Measurements from ENCODE around the gene SUPT20H. TPM values are rescaled to one million over a fixed set of nuclear protein-coding genes. Genes with fewer than 3 reads are reported as not detected.

Gene SUPT20H
- total RNA-seq, 1 experiment from 2014 or later = 42.9 TPM

DNA sequence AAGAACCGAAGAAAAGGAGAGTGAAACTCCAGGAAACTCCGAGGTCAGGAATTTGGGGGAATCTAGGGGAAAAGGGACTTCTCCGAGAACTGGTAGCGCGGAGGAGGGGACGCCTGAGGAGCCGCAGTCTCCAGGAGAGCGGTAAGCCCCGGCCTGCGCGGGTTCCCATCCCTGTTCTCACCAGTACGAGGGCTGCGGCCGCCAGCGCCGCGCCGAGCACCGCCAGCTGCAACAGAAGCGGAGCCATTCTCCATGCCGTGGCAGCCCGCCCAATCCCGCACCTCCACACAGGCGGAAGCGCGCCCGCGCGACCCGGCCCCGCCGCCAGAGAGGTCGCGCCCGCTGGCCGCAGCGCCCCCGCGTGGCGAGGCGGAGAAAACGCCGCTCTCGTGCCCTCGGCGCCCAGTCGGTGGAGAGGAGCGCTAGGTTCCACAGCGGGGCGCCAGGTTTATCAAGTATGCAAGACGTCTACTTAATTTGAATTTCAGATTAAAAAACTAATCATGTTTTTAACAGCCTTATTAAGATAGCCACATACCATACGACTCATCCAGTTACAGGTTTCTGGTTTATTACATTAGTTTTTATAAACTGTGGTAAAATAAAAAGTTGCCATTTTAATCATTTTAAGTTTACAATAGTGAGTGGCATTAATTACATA is 60.3 kb downstream of the SUPT20H start, which contains the start of gene ALG5:
Gene ALG5 (minus strand): TSS at position 287 of the 661 bp plus-strand sequence. CDS start 40 bp downstream, at position 247.
- peak within 1 kb of the TSS; percentile 83 for H3K4me2 ChIP-seq (ENCODE audit: low read length)
- H3K9me2 ChIP-seq (ENCODE audit: insufficient read depth) = no peaks in the 10 kb centered on the region
- peaks cover 15% of the 10 kb centered on the region in 2 experiments for H3K36me3 ChIP-seq (ENCODE audit: control insufficient read depth in 1 of 2, insufficient read depth in 2 of 2, low read length in 2 of 2)
- peak within 1 kb of the TSS; percentile 40 for H2AFZ ChIP-seq (ENCODE audit: low read depth, low read length, poor library complexity, severe bottlenecking)
- ChIA-PET RAD21 (ENCODE audit: low non-redundant PET in 1 of 2, low total read pairs in 2 of 2, uncharacterized antibody in 2 of 2, unreplicated experiment in 2 of 2) (no interaction called here), POLR2A (interaction anchor here (0.7 kb wide), 1 partner anchor 76 kb away, joined by 3 read pairs; no protein-coding TSS in a partner anchor), CTCF (interaction anchor here (1.1 kb wide), 1 partner anchor 141 kb away, joined by 4 read pairs; no protein-coding TSS in a partner anchor)
- H3K27me3 ChIP-seq (ENCODE audit: insufficient read depth, low read length) = no peaks in the 10 kb centered on the region
- H3K4me3 ChIP-seq (replicated peaks in 1 of 2; ENCODE audit: low read depth in 1 of 2, low read length in 2 of 2) = peak within 1 kb of the TSS; percentile 97
- DNase-seq (ENCODE audit: low read depth, low spot score) = peak; percentile 72
- H3K4me1 ChIP-seq (ENCODE audit: control insufficient read depth in 1 of 2, insufficient read depth in 2 of 2, low read length in 2 of 2) = peaks cover 10 to 17% of the 10 kb centered on the region in 2 experiments; a peak in 3 of 4 replicates
- intact Hi-C loops (cut with micrococcal nuclease) = loop anchor here (5.0 kb wide), 1 partner anchor 717 kb away; no protein-coding TSS in a partner anchor
- peak within 1 kb of the TSS; percentile 99 for H3K27ac ChIP-seq (ENCODE audit: low read depth, low read length)
- peaks cover 71% of the 10 kb centered on the region for H3K79me2 ChIP-seq (ENCODE audit: insufficient read depth, low read length)
- ATAC-seq = peak; percentile 81
- peak within 1 kb of the TSS; percentile 96 for H3K9ac ChIP-seq (ENCODE audit: low read length)
- H3K9me3 ChIP-seq (ENCODE audit: control insufficient read depth in 1 of 2, insufficient read depth in 1 of 2, low read depth in 1 of 2, low read length in 2 of 2) = no peaks in the 10 kb centered on the region
- no peaks in the 10 kb centered on the region for H4K20me1 ChIP-seq (ENCODE audit: insufficient read depth)
- BruUV-seq (replicated peaks) = no TSS peak
- no peak for TF ChIP-seq JUND (IDR thresholded peaks at IDR 0.05)
- TF ChIP-seq POLR2A (IDR thresholded peaks at IDR 0.05; ENCODE audit: borderline replicate concordance, extremely low read depth, insufficient read depth, insufficient read length) = peak; percentile 89
- TF ChIP-seq FOSL1 (IDR thresholded peaks at IDR 0.05; ENCODE audit: low read depth) = no peak
- TF ChIP-seq POLR2AphosphoS5 (IDR thresholded peaks at IDR 0.05; ENCODE audit: low read depth, low read length) = peak; percentile 87
- TF ChIP-seq SIN3A (IDR thresholded peaks at IDR 0.05; ENCODE audit: low read depth) = 0 out of 2 replicates have a peak, but pooled peaks have one; percentile 34
- TF ChIP-seq SP1 (IDR thresholded peaks at IDR 0.05; ENCODE audit: low read depth) = peak; percentile 46; the same call in 1 of the 2 replicates
- no peak for TF ChIP-seq EZH2phosphoT487 (IDR thresholded peaks at IDR 0.05; ENCODE audit: borderline replicate concordance)
- TF ChIP-seq REST (IDR thresholded peaks at IDR 0.05; ENCODE audit: low read depth) = no peak
- no peak for TF ChIP-seq EZH2 (IDR thresholded peaks at IDR 0.05)
- 0 out of 2 replicates have a peak, but pooled peaks have one; percentile 22 for TF ChIP-seq ELF1 (IDR thresholded peaks at IDR 0.05; ENCODE audit: borderline replicate concordance, low read depth)
- peak; percentile 53 to 90 (median 71); a peak in 5 of 6 replicates for TF ChIP-seq CTCF (IDR thresholded peaks at IDR 0.05 in 2 of 3, conservative IDR thresholded peaks at IDR 0.05 in 1 of 3; ENCODE audit: borderline replicate concordance in 1 of 3, insufficient read depth in 1 of 3, low read depth in 2 of 3, low read length in 2 of 3)
- TF ChIP-seq YY1 (IDR thresholded peaks at IDR 0.05; ENCODE audit: extremely low read depth, insufficient replicate concordance, low read depth, low read length) = peak; percentile 91
- no peak for TF ChIP-seq CEBPB (IDR thresholded peaks at IDR 0.05; ENCODE audit: low read depth)
- no peak for TF ChIP-seq ZNF274 (IDR thresholded peaks at IDR 0.05; ENCODE audit: low read depth, low read length)
- TF ChIP-seq CBX3 (IDR thresholded peaks at IDR 0.05; ENCODE audit: low read depth) = no peak
- TF ChIP-seq EGR1 (IDR thresholded peaks at IDR 0.05; ENCODE audit: low read depth) = no peak
- TF ChIP-seq ZFX (IDR thresholded peaks at IDR 0.05) = no peak; the same call in 1 of the 2 replicates
- TF ChIP-seq, protein P1, sequence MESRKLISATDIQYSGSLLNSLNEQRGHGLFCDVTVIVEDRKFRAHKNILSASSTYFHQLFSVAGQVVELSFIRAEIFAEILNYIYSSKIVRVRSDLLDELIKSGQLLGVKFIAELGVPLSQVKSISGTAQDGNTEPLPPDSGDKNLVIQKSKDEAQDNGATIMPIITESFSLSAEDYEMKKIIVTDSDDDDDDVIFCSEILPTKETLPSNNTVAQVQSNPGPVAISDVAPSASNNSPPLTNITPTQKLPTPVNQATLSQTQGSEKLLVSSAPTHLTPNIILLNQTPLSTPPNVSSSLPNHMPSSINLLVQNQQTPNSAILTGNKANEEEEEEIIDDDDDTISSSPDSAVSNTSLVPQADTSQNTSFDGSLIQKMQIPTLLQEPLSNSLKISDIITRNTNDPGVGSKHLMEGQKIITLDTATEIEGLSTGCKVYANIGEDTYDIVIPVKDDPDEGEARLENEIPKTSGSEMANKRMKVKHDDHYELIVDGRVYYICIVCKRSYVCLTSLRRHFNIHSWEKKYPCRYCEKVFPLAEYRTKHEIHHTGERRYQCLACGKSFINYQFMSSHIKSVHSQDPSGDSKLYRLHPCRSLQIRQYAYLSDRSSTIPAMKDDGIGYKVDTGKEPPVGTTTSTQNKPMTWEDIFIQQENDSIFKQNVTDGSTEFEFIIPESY (IDR thresholded peaks at IDR 0.05; ENCODE audit: extremely low read depth, insufficient replicate concordance, low read length) = no peak
- TF ChIP-seq, protein P2, sequence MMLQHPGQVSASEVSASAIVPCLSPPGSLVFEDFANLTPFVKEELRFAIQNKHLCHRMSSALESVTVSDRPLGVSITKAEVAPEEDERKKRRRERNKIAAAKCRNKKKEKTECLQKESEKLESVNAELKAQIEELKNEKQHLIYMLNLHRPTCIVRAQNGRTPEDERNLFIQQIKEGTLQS (IDR thresholded peaks at IDR 0.05) = no peak
